HG03095 (cell line): ENCODE data around the gene LDB3.
"Not testable (repeated sequence)": the region's sequence is repeated elsewhere in the genome, so short reads cannot be mapped to it uniquely, and the experiment has no call there.

Source experiments
- ATAC-seq: cut with Tn5 transposase; IDR thresholded peaks from one replicate; pipeline ENCODE4 v1.9.1; 2021; ENCODE audit warnings: moderate library complexity; ENCODE audit not compliant: unreplicated experiment

Gene LDB3

DNA sequence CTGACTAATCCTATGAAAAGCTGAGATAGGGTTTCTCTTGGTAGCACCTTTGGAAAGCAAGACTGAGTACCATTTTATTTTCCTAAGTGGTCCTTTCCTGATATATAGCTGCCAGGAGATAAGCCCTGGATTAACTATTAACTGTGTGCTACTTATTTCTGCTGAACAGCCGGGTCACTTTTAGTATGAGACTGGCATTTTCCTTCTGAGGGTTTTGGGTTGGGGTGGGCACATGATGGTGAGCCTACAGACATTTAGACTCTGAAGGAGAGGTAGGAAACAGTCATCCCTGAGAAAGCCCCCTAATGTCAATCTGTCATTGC lies 58.3 kb downstream of the LDB3 start:
- no peak for ATAC-seq

DNA sequence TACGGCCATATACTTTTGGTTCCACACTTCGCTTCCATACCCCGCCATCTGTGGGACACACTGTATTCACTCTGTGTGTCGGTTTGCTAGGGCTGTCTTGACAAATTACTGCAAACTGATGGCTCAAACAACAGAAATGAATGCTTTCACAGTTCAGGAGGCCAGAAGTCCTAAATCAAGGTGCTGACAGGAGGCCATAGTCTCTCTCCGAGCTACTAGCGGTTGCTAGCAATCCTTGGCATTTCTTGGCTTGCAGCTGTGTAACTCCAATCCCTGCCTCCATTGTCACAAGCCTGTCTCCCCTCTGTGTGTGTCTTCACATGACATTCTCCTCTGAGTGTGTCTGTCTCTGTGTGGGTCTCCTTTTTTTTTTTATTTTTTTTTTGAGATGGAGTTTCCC lies 59.2 kb downstream of the LDB3 start:
- no peak for ATAC-seq

DNA sequence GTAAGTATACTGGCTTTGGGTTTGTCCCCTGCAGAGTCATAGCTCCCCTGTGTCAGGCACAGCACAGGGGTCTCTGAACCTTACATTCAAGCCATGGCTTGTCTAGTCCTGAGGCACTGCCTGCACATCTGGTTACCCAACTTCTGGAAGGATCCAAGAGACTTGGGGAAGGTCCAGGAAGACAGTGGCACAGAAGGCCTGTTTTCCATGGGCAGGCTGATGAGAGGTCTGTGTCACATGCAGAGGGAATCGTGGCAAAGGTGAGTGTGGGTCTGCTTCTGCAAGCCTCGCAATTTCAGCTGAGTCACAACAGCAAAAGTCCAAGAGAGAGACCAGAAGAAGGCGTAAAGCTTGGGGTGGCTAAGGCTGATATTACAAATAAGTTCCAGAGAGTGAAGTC lies 59.7 kb downstream of the LDB3 start:
- no peak for ATAC-seq

DNA sequence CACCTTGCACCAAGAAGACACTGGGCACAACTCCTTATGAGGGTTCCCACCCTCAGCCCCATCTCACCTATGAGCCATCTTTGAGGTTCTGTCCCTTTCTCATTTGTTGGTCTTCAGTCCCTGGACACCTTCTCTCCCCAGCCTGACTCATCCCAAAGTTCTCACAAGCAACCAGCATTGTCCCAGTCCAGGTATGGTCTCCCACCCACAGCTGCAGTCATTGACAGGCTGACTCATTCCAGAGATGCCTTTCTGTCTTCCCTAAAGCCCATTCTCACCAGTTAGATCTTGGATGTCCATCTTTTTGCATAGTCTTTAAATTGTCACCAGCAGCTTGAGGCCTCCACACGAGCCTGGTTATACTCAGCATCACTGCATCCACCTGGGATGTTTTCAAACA lies 61.4 kb downstream of the LDB3 start:
- ATAC-seq: no peak

DNA sequence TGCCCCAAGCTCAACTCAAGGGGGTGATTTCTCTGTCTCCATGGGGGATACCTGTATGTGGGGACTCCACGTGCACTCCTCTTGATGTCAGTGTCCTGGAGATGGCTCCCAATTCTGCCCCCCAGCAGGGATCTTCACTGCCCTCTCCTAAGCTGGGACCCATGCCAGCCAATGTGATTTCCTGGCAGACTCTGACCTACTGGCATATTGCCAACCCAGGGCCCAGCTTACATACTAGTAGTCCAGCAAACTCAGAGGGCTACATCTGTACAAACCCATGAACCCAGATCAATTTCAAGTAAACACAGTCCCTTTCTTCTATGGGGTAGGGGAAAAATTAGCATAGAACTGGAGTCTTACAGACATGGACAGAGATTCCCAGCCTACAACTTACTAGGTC lies 61.9 kb downstream of the LDB3 start:
- ATAC-seq: no peak

DNA sequence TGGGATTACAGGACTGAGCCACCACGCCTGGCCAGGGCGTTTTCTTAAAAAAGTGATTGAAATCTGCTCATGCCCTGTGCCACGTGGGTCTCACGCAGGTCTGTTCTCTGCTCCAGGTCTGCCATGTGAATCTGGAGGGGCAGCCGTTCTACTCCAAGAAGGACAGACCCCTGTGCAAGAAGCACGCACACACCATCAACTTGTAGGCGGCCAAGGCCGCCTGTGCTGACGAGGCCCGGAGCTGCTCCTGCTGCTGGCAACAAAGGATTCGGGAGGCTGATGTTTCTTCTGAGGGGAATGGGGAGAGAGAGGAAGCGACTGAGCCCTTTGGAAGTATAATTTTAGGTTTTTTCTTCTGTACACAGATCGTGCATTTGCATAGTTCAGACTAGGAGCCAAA lies 64.5 kb downstream of the LDB3 start:
- ATAC-seq: no peak

DNA sequence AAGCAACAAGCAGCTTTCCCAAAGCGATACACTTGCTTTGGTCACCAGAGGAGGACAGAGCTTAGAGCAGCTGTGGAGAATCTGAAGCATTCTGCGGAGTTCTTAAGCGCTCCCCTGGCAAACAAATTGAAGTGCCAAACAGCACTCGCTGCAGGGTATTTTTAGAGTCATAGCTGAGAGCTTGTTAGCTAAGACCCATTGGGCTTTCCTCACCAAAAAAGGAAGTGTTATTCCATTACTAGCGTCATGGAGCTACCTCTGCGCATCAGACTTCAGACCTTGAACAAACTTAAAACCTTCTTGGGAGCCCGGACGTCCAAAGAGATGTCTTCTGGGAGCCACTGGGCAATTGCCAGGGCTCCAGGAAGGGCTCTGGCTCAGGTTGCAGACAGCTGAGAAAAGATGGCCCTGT lies 65.0 kb downstream of the LDB3 start:
- no peak for ATAC-seq

DNA sequence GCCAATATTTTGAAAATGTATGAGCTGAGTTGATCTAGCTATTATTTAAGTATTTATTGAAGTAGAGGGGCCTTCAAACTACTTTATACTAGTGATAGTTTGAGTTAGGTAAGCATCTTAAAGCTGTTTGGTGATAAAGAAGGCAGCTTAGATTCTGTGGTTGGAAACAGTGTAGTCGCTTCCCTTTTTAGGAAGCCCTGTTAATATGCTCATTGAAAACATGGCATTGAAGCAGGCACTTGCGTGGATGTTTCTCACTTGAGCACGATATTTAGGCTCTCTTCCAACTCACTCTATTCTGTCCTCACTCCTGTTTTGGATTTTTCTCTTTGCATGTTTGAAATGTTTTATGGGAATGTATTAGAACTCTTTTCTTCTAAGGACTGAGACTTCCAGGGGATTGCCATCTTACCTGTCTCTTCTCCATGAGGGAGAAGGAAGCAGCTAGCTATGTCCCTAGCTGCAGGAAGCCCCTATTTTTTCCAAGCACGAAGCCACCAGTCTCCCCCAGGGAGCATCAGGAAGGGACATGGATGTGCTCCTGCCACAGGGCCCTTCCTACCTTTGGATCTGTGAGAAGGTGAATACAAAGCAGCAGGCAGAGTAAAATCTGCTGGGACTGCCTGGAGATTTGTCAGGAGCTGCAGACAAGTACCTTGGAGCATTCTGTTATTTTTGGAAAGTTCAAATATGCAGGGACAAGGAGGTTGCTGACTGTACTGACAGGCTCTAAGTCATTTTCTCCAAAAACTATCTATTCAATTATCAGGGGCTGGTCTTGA lies 66.1 kb downstream of the LDB3 start:
- no peak for ATAC-seq

DNA sequence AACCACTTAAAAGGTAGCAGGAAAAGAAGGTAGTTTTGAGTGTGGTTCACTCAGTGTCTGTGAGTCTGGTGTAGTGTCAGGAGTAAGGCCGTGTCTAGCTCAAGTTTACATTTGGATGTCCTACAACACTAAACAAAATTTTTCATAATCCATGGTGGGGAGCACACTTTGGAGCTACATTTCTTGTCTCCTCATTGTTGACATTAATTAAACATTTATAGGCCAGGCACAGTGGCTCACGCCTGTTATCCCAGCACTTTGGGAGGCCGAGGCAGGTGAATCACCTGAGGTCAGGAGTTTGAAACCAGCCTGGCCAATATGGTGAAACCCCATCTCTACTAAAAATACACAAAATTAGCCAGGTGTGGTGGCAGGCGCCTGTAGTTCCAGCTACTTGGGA lies 67.0 kb downstream of the LDB3 start:
- ATAC-seq: not testable (repeated sequence)

DNA sequence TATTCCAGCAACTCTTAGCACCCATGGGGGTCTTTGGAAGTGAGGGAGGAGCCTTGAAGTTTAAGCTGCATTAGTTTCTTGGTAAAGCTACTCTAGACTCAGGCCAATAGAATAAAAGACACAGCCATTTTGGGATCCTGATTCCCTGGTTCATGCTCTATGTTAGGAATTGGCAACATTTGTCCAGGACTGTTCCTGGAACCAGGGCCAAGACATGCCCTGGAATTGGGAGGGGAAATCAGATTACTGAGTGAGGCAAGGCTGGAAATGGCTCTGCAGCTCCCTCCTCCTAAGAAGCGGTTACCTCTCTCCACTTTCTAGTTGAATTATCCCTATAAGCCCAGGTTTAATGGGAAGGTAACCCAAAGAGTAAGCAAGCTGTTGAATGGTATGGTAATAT lies 73.9 kb downstream of the LDB3 start:
- no peak for ATAC-seq

DNA sequence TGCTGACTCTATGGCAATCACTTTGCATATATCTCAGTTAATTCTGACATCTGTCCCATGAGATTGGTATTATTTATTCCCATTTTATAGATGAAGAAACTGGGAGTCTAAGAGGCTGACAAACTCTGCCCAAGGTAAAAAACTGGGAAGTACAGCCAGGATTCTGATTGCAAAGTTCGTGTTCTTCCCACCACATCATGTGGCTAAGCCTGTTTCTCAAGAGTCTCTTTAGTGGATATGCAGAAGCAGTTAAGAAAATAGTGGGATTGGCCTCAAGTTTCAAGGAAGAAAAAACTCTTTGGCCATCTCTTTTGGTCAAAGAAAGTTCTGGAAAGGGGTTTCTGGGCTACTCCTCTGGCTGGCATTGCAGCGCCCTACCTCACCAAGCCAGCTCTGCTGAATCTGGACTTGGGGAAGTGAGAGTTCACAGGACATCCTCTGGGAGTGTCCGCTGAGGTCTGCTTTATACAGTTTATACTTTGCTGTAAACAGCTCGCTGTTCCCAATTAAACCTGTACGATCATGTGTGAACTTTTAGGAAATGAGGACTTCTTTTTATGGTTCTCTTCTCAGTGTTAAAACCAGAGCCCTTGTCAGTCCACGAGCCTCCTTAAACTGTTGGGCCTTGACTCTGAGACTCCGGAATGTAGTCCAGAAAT lies 75.9 kb downstream of the LDB3 start:
- ATAC-seq: no peak

DNA sequence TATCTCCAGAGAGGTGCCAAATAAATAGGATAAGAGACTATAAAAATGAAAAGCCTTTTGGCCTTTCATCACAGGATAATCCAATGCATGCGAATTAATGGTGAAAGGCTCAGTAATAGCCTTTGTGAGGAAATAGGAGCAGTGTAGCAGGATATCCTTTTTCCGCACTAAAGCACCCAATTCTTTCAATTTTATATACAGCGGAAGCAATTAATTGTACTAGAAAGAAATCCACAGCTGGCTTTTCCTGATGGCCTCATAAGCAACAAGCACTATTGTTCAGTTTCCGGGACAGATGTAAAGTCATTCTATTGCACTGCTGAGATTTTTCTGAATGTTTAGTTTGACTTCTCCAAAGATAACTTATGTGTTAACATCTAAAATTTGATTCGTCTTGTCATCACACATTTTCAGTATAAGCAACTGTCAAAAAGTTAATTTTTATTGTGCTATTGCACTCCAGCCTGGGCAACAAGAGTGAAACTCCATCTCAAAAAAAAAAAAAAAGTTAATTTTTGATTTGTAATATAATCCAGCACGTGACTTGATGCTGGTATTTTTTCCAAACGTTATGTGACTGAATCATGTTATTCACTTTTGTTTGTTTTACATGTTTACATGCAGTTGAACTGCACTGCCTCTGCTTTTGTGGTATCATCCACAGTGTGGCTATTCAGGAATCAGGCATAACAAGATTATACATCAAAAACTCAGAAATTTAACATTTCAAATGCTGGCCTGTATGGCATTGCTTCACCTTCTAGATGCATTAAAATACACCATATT lies 79.7 kb downstream of the LDB3 start:
- no peak for ATAC-seq

DNA sequence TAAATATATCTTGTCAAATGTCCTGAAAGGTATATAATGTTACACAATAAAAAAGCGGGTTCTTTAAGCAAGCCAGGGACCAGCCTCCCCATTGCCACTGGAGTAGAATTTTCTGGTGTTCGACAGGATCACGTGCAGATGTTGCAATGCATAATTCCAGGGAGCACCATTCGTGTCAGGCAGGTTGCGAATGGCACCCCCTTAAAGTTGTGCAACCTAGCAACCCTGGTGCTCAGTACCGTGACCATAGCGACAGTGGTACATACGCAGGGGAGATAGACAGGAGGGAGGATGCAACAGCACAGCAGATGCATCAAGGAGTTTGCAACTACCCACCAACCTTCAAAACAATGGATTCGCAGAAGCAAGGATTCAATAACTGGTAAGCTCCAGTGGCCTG lies 81.5 kb downstream of the LDB3 start:
- no peak for ATAC-seq

DNA sequence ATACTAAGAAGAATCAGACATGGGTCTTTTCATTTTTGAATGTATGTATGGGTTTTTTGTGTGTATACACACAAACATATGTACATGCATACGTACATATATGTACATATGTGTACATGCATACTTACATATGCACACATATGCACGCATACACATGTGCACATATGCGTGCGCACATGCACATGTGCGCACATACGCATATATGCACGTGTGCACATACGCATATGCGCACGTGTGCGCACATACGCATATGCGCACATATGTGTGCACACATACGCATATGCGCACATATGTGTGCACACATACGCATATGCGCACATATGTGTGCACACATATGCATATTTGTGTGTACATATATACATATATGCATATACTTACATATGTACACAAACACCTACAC lies 83.2 kb downstream of the LDB3 start:
- no peak for ATAC-seq

DNA sequence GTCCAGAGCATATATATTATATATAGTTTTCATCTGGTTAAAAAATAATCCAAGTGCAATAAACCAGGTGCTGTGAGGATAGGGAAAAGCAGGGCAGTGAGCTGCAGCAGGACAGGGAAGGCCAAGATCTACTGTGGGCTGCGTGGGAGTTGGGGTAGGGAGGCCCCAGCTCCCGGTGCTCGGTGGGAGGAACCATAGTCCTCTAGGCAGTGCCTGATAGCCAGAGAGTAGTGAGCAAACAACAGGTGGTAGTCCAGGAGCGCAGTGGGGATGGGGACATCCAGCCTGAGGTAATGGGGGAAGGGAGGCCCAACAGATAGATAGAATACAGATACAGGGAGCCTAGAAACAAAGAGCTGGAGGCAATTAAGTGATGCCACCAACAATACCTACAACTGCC lies 84.0 kb downstream of the LDB3 start:
- no peak for ATAC-seq

DNA sequence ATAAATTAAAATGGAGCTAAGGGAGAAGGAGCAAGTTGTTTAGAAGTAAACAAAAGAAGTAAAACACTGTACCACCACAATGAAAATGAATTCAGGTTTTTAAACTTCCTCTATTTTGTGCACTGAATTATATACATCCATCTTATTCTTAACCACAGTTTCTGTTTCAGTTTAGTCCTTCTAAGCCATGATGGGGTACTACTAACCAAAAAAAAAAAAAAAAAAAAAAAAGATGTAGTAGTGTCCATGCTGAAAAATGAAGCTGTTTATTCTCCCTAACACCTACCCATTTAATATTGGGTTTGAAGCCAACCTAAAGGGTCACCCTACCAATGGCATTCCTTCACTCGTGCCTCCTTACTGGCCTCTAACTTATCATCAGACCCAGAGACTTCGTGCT lies 84.7 kb downstream of the LDB3 start:
- ATAC-seq: no peak

DNA sequence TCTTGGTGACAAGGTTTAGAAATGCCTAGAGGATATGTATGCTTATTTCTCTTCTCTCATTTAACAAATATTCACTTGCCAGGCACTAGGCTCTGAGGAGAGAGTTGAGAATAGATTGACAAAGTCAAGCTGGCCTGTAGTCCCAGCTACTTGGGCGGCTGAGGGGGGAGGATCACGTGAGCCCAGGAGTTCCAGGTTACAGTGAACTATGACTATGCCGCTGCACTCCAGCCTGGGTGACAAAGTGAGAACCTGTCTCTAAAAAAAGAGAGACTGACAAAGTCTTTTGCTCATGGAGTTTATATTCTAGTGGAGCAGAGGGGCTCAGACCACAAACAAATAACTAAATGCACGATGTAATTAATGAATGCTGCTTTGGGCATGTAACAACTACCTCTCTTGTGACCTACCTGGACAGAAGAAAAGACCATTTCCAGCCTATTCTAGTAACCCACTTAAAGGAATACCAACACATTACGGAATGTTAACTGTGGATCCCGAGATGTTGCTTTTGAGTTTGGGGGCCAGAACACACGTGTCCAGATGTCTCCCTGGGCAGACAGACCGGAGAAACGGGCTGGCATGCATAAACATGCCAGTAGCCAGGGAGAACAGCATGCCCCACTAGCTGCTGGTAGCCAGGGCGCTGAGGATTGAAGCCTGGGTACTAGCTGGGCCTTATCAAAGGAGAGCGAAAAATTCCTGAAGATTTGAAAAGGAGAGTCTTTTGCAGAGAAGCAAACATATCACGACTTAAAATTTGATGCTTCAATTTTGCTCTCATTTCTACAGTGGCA lies 85.5 kb downstream of the LDB3 start:
- no peak for ATAC-seq

DNA sequence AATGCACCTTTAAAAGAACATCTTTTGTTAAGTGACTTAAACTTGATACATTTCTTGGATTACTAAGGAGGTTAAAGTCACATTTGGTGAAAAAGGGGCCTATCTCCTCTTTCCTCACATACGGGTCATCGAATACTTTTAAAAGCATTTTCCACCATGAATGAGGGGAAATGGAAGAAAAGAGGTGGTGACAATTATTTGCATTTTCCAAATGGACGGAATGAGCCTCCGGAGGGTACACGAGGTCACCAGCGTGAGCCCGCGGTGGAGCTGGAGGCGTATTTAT lies 87.1 kb downstream of the LDB3 start:
- no peak for ATAC-seq

DNA sequence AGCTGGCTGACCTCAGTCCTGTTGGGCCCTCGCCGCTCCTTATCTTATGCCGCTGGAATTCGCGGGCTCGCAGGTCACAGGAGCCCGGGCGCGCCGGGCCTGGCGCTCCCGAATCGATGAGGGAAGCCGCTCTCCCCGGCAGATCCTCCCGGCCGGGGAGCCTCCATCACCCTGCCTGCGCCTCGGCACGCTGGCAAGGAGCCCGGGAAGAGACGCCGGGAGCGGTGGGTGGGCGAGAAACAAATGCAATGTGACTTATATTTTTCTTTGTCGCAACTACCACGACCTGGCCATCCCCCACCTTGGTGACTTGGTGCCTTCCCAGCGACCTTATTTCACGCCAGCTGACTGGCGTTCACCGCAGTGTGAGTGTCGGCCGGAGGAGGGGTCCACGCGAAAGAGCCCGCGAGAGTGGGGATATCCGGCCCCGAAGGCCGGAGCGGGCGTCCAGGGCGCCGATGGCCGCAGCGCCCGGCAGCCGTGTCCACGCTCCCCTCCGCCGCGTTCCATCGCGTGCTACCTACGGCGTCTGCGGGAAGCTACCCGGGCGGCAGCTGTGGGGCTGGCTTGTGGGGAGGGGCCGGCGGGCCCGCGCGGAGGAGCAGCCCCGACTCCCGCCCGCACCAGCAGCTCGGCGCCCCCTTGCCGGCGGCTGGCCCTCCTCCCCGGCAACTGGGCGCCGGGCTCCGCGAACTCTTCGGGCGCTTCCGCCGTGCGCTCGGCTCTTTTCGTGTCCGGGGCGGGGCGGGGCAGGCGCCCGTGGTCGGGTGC lies 87.6 kb downstream of the LDB3 start:
- peak; percentile 73 for ATAC-seq

DNA sequence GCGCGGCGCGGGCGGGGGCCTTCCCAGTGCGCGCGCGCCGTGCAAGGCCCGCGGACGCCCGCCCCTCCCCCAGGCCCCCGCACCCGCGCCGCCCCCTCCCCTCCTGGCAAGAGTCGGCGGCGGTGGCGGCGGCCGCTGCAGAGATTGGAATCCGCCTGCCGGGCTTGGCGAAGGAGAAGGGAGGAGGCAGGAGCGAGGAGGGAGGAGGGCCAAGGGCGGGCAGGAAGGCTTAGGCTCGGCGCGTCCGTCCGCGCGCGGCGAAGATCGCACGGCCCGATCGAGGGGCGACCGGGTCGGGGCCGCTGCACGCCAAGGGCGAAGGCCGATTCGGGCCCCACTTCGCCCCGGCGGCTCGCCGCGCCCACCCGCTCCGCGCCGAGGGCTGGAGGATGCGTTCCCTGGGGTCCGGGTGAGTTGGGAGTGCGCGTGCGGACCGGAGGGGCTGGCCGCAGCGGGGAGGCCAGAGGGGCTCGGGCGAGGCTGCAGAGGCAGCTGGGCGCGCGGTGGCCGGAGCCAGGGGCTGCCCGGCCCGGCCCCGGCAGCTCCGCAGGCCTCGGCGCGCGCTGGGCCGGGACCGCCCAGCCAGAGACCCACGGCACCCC lies 88.3 kb downstream of the LDB3 start, which contains the start of gene BMPR1A:
Gene BMPR1A (plus strand): TSS at position 109 of the 602 bp plus-strand sequence. CDS start 119,400 bp downstream, outside the sequence.
- peak; percentile 24 for ATAC-seq
